Uterus (tissue), 4 donors: Measurements from ENCODE around the gene ANKRD13B. TPM values are rescaled to one million over a fixed set of nuclear protein-coding genes. Genes with fewer than 3 reads are reported as not detected.
A peak's percentile ranks its signal among the peaks of the same experiment; 100 is the strongest.

Experiments
- DNase-seq, 2 donors: peaks; one replicate each; pipeline ENCODE4 v3.0.0-alpha.2; 2019 to 2020
- H3K27ac ChIP-seq, 2 donors: fragments of 200-600 bp; sonication (generic); 1 replicate in 1 of 2; 2 replicates in 1 of 2; pipeline ENCODE4 v1.5.1; 2016 to 2018
- H3K27me3 ChIP-seq, 2 donors: fragments of 200-600 bp; sonication (generic); one replicate each; pipeline ENCODE4 v1.5.1; 2018 to 2019; ENCODE audit warnings: control low read depth in 1 of 2
- H3K36me3 ChIP-seq, 2 donors: fragments of 200-600 bp; sonication (generic); one replicate each; pipeline ENCODE4 v1.5.1; 2019; ENCODE audit warnings: control low read depth in 1 of 2
- H3K4me1 ChIP-seq, 2 donors: fragments of 200-600 bp; sonication (generic); one replicate each; pipeline ENCODE4 v1.5.1; 2018 to 2019; ENCODE audit warnings: control low read depth in 1 of 2
- H3K4me3 ChIP-seq, 2 donors: fragments of 200-600 bp; sonication (generic); 1 replicate in 1 of 2; 2 replicates in 1 of 2; pipeline ENCODE4 v1.5.1; 2018 to 2019; ENCODE audit warnings: mild to moderate bottlenecking in 1 of 2
- H3K9me3 ChIP-seq, 2 donors: fragments of 200-600 bp; sonication (generic); one replicate each; pipeline ENCODE4 v1.5.1; 2019; ENCODE audit warnings: control low read depth in 1 of 2
- CTCF ChIP-seq, 4 experiments: fragments of 200-600 bp in 2 of 4; fragments of 450-650 bp in 2 of 4; sonication (generic) in 2 of 4; IDR thresholded peaks; one replicate each; pipeline ENCODE4 v1.5.1; 2016 to 2019; ENCODE audit warnings: antibody characterized with exemption in 4 of 4, mild to moderate bottlenecking in 2 of 4, moderate library complexity in 1 of 4
- POLR2A ChIP-seq, 2 donors: fragments of 450-650 bp; IDR thresholded peaks; one replicate each; pipeline ENCODE4 v1.6.1; 2016; ENCODE audit warnings: antibody characterized with exemption in 2 of 2, mild to moderate bottlenecking in 1 of 2, moderate library complexity in 1 of 2
- intact Hi-C: fragments of 100-400 bp; cut with DNase I; formaldehyde crosslinking; loops from one replicate; pipeline ENCODE4 v1.15.1; 2023; ENCODE audit warnings: low total_unique reads
- total RNA-seq, 4 donors: library from RNA; depleted of rRNA in 3 of 4; stranded (reverse); fragments of >200 nt in 3 of 4; gene quantifications; one replicate each; pipeline versions ENCODE4 v1.1.0 to v1.2.4, GENCODE V29; 2014 to 2023
- donor health status: DM: yes; HTN: yes; CAD: no.

The ANKRD13B gene
- total RNA-seq, 4 donors from 2014 or later: 2.8 to 17.0 (median 12.7) TPM

- no peak overlapping the region for H3K4me3 ChIP-seq
- no peaks in the 10 kb centered on the region for H3K36me3 ChIP-seq
- no peaks in the 10 kb centered on the region for H3K27me3 ChIP-seq
- intact Hi-C loops: no loop called here
- no peak for DNase-seq
- no peaks in the 10 kb centered on the region for H3K9me3 ChIP-seq
- TF ChIP-seq POLR2A (IDR thresholded peaks at IDR 0.05) (no peak), CTCF (IDR thresholded peaks at IDR 0.05) (no peak)
- peaks cover 0 to 13% of the 10 kb centered on the region in 2 donors for H3K4me1 ChIP-seq
- H3K27ac ChIP-seq: no peak overlapping the region
Measured at GRCh38 chr17:29611351-29612093, 18.6 kb downstream of the ANKRD13B start.

GRCh38 chr17:29612094-29612403, 19.1 kb downstream of the ANKRD13B start:
- Histone ChIP-seq H3K4me1 (peaks cover 0 to 18% of the 10 kb centered on the region in 2 donors), H3K27me3 (peaks cover 0 to 2% of the 10 kb centered on the region in 2 donors), H3K36me3 (no peaks in the 10 kb centered on the region), H3K4me3 (no peak overlapping the region), H3K9me3 (no peaks in the 10 kb centered on the region), H3K27ac (no peak overlapping the region)
- intact Hi-C loops: no loop called here
- TF ChIP-seq CTCF (IDR thresholded peaks at IDR 0.05) (no peak), POLR2A (IDR thresholded peaks at IDR 0.05) (no peak)
- DNase-seq: no peak

GRCh38 chr17:29612404-29613280, 19.7 kb downstream of the ANKRD13B start:
- DNase-seq: no peak
- no peak overlapping the region for H3K4me3 ChIP-seq
- intact Hi-C loops: no loop called here
- no peaks in the 10 kb centered on the region for H3K36me3 ChIP-seq
- H3K9me3 ChIP-seq: no peaks in the 10 kb centered on the region
- no peak for TF ChIP-seq CTCF (IDR thresholded peaks at IDR 0.05)
- no peak for TF ChIP-seq POLR2A (IDR thresholded peaks at IDR 0.05)
- H3K27me3 ChIP-seq: peaks cover 0 to 6% of the 10 kb centered on the region in 2 donors
- H3K27ac ChIP-seq: no peak overlapping the region
- peaks cover 0 to 24% of the 10 kb centered on the region in 2 donors for H3K4me1 ChIP-seq

- intact Hi-C loops: no loop called here
- DNase-seq: peak; percentile 90 to 93
- Histone ChIP-seq H3K4me1 (peaks cover 0 to 26% of the 10 kb centered on the region in 2 donors), H3K9me3 (no peaks in the 10 kb centered on the region), H3K36me3 (no peaks in the 10 kb centered on the region), H3K4me3 (no peak overlapping the region), H3K27me3 (peaks cover 0 to 11% of the 10 kb centered on the region in 2 donors), H3K27ac (no peak overlapping the region)
- TF ChIP-seq CTCF (IDR thresholded peaks at IDR 0.05) (peak; percentile 69 to 87 (median 80)), POLR2A (IDR thresholded peaks at IDR 0.05) (no peak)
Measured at GRCh38 chr17:29613352-29613837, 20.5 kb downstream of the ANKRD13B start.

GRCh38 chr17:29613856-29614255, 20.9 kb downstream of the ANKRD13B start:
- Histone ChIP-seq H3K36me3 (no peaks in the 10 kb centered on the region), H3K9me3 (no peaks in the 10 kb centered on the region), H3K27me3 (peaks cover 0 to 11% of the 10 kb centered on the region in 2 donors), H3K27ac (no peak overlapping the region), H3K4me3 (no peak overlapping the region), H3K4me1 (peaks cover 0 to 26% of the 10 kb centered on the region in 2 donors)
- DNase-seq: no peak
- intact Hi-C loops: no loop called here
- TF ChIP-seq CTCF (IDR thresholded peaks at IDR 0.05): no peak
- TF ChIP-seq POLR2A (IDR thresholded peaks at IDR 0.05): no peak
